C4-2B (cell line): ENCODE data around the gene PATJ.

ENCODE experiments used
- ZFX ChIP-seq: fragments of 450-650 bp; IDR thresholded peaks from 2 replicates; pipeline ENCODE4 v1.6.1; 2017
- TF ChIP-seq, protein P1 (sequence below): fragments of 450-650 bp; conservative IDR thresholded peaks from 2 replicates; pipeline ENCODE4 v1.5.1; 2017; ENCODE audit warnings: mild to moderate bottlenecking

DNA sequence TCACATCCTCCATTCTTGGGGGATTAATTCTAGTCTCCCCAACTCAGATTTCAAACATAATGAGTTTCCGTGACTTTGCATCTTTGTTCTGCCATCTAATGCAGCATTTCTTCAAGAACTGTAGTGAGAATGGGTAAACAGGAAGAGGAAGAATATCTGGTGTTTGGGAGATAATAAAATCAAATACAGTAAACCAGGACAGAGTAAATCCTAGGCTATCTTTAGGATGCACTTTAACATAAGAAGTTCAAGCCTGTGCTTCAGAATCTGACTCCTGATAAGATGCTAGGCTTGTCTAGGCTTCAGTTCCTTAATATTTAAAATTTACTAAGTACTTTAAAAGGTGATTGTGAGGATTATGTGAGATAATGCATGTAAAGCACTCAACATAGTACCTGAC lies 27.9 kb downstream of the PATJ start:
- TF ChIP-seq, protein P1, sequence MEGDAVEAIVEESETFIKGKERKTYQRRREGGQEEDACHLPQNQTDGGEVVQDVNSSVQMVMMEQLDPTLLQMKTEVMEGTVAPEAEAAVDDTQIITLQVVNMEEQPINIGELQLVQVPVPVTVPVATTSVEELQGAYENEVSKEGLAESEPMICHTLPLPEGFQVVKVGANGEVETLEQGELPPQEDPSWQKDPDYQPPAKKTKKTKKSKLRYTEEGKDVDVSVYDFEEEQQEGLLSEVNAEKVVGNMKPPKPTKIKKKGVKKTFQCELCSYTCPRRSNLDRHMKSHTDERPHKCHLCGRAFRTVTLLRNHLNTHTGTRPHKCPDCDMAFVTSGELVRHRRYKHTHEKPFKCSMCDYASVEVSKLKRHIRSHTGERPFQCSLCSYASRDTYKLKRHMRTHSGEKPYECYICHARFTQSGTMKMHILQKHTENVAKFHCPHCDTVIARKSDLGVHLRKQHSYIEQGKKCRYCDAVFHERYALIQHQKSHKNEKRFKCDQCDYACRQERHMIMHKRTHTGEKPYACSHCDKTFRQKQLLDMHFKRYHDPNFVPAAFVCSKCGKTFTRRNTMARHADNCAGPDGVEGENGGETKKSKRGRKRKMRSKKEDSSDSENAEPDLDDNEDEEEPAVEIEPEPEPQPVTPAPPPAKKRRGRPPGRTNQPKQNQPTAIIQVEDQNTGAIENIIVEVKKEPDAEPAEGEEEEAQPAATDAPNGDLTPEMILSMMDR, result no peak
- no peak for TF ChIP-seq ZFX
